GM19193 (cell line): ENCODE measurements around the gene TTC7B.

ENCODE experiments used
- POLR2A ChIP-seq: IDR thresholded peaks from 4 replicates; pipeline ENCODE4 v1.6.1; 2011; ENCODE audit not compliant: insufficient read depth, insufficient read length; ENCODE audit errors: extremely low read depth

The TTC7B gene, protein sequence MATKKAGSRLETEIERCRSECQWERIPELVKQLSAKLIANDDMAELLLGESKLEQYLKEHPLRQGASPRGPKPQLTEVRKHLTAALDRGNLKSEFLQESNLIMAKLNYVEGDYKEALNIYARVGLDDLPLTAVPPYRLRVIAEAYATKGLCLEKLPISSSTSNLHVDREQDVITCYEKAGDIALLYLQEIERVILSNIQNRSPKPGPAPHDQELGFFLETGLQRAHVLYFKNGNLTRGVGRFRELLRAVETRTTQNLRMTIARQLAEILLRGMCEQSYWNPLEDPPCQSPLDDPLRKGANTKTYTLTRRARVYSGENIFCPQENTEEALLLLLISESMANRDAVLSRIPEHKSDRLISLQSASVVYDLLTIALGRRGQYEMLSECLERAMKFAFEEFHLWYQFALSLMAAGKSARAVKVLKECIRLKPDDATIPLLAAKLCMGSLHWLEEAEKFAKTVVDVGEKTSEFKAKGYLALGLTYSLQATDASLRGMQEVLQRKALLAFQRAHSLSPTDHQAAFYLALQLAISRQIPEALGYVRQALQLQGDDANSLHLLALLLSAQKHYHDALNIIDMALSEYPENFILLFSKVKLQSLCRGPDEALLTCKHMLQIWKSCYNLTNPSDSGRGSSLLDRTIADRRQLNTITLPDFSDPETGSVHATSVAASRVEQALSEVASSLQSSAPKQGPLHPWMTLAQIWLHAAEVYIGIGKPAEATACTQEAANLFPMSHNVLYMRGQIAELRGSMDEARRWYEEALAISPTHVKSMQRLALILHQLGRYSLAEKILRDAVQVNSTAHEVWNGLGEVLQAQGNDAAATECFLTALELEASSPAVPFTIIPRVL

DNA sequence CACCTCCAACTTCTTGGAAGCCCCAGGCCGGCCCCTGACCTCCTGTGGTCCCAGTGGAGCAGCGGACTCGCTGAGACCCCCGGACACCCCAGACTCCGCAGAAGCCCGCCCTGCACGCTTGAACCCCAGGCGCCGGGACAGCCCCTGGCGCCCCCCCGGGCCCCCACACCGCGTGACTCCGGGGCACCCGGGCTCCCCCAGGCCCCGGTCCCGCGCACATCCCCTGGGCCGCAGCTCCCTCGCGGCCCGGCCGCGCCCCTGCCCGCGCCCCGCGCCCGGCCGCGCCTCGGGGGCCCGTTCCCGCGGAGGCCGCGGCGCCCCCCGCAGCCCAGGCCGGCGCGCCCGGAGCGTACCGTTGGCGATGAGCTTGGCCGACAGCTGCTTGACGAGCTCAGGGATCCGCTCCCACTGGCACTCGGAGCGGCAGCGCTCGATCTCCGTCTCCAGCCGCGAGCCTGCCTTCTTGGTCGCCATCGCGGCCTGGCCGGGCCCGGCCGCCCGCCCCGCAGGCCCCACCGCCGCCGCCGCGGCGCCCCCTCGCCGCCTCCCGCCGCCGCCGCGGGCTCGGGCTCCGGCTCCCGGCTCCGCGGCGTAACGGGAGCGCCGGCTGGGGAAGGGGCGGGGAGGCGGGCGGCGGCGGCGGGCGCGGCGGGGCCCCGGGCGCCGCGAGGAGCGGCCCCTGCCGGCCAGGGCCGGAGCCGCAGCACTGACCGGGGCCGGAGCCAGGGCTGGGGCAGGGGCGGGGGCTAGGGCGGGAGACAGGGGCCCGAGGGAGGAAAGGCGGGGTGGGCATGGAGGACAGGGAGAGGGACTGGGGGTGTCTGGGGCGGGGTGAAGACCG is at the start of gene TTC7B:
TTC7B (minus strand) TSS at position 609 of the 841 bp plus-strand sequence; CDS start at position 474, 135 bp downstream.
- no peak for TF ChIP-seq POLR2A

DNA sequence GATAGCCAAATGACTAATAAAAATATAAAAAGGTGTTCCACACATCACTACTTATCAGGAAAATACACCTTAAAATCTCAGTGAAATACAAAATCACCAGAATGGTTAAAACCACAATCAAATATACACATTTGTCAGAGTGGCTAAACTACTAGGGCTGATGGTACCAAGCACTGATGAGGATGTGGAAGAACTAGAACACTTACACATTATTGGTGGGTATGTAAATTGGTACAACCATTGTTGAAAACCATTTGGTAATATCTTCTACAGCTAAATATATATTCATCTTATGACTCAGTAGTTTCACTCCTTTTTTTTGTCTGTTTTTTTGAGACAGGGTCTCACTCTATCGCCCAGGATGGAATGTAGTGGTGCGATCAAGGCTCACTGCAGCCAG is 48.5 kb upstream of the TTC7B start:
- no peak for TF ChIP-seq POLR2A

DNA sequence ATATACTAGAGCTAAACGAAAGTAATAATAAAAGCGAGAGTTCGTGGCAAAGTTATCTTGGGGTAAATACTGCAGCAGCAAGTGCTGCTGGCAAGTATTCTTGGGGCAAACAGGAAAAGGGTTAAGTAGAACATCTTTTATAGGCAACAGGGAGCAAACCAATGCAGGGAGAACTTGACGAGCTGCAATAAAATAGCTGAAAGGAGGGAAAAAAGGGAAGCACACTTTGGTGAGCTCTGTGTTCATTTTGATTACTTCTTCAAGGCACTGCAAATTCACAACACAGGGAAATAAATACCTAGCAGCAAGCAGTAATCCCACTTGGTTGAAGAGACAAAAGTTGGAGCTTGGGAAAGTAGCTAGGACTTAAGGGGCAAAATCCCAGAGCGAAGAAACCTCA is 42.3 kb upstream of the TTC7B start:
- TF ChIP-seq POLR2A = no peak

DNA sequence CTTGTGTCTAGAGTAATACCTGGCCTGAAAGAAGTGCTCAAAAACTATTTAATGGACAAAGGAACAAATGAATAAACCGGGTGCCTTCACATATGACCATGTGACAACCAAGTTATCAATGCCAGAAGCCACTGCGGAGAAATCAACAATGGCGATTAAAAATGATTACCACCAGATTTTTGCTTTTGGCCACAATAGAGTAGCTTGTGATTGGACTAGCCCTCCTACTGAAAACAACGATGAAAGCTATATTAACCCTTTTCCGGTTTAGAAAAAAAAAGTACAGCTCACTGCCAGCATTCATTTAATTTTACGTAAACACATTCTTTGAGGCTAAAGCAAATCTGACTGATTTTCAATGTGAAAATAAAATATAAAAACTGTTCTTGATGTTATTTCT is 41.6 kb upstream of the TTC7B start:
- TF ChIP-seq POLR2A = no peak

DNA sequence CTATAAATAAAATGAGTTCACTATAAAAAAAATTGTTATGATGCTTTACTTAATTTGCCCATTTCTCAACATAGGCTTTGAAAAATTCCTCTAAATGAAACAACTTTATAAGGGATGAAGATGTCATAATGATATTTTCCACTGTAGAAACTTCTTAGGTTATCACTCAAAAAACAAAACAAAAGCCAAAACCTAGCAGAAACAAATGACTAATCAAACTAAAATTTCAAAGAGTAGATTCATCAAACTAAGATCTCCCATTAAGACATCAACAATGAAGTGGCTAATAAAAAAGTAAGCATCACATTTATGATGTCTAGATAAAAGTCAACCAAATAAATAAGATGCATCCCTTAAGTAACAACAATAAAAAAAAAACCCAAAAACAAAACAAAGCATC is 36.9 kb upstream of the TTC7B start:
- TF ChIP-seq POLR2A = no peak

DNA sequence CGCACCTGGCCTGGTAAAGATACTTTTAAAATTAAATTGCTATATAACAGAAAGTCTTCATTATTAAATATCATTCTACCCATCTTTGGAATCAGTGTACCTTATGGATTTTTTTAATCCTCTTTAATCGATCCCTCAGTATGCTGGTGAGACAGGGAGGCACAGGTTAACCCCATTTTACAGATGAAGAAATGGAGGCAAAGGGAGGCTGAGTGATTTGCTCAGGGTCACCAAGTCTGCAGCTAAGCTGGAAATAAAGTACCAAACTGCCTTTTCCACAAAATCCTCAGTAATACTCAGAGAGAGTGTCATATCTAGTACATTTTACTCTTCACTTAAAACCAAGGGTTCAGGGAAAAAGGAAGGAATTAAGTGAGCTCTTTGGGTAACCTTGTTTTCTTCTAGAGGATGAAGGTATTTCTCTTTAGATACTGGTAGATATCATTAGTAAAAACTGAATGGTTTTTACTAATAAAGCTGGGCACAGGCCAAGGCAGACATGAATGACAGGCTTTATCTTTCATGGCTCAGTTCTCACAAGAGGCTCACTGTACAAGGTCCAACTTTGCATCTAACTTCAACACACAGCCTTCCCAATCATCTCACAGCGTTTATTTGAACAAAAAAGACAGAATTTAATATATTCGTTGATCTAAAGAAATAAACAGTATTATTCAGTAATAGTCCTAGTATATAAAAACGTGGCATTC is 35.3 kb upstream of the TTC7B start:
- TF ChIP-seq POLR2A = no peak

DNA sequence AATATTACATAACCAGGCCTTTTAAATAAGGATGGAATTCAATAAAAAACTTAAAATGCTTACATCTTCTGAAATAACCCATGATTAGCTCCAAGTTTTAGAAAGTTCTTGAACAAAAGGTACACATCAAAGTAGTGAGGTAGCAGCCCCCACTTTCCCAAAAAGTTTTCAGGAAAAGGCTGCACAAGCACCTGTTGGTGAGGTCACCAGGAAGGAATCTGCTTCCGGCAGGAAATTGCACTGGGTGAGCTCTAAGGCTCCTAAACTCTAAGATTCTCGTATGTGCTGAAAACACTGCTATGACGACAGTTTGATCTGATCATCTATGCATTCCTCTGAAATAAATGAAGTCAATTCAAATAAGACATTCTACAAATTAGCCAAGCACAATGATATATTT is 34.3 kb upstream of the TTC7B start:
- no peak for TF ChIP-seq POLR2A

DNA sequence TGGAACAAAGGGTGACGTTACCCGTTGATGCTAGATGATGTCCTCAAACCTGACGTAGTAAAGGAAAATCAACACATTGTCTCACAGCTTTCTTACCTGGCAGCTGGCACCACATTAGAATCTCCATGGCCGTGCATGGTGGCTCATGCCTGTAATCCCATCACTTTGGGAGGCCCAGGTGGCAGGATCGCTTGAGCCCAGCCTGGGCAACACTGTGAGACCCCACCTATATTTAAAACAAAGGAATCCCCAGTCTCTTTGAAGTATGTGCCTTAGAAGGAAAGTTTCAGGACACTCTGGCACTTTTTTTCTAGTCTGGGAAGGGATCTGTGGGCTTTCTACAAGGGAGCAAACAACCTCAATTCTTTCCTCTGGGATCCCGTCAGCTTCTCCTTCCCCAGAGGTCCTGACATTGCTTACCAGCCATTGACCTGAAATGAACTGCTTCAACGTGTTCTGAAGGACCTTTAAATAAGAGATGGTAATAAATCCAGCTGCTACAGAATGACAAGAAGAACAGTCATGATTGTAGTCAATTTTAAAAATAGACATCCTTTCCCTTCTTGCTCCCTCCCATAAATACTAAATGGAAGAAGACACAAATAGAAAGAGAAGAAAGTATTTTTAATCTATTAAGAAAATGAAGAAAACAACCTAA is 33.7 kb upstream of the TTC7B start:
- TF ChIP-seq POLR2A = no peak

DNA sequence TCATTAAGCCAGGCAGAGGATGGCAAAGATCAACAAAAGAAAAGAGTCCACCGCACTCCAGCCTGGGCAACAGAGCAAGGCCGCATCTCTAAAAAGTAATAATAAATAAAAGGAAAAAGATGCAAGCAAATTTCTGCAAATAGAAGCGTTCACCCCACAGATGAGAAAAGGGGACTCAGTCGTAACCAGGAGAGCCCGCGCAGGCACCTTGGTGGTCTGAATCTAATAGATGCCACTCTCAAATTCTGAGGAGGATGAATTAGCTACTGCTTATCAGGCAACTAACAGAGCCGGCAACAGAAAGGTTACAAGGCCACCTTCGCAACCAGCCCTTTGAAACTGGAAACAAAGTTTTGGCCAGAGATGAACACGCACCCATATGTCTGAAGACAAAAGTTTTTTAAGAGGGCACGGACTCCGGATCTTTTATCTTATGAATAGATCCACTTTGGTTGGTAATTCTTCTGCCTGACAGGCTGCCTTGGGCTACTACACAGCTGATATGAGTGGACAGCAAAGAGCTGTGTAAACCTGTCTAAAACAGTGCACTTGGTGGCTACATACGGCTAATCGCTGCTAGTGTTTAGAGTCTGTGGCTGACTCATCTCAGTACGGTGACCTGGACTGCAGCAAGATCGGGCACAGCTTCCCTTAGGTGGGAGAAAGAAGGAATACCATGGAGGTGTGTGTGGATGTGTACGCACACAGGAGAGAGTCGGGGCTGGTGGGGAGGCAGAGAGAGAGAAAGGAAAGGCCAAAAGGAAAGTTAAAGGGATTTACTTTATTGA is 32.9 kb upstream of the TTC7B start:
- no peak for TF ChIP-seq POLR2A

DNA sequence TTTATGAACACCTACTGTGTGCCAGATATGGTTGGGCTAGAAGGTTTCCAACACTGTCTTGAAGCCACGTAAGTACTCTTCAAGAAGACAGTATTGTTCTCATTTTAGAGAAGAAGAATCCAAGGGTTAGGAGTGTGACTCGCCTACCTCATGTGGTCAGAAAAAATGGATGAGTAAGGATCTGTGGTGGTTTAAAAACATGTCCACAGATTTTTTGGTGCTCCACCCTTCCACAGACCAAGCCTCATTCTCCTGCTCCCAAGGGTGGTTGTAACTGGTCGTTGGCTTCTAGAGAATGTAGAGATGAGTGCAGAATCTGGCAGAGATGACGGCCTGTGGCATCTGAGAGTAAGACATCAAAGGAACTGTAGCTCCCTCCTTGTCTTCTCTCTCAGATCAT is 30.3 kb upstream of the TTC7B start:
- no peak for TF ChIP-seq POLR2A

DNA sequence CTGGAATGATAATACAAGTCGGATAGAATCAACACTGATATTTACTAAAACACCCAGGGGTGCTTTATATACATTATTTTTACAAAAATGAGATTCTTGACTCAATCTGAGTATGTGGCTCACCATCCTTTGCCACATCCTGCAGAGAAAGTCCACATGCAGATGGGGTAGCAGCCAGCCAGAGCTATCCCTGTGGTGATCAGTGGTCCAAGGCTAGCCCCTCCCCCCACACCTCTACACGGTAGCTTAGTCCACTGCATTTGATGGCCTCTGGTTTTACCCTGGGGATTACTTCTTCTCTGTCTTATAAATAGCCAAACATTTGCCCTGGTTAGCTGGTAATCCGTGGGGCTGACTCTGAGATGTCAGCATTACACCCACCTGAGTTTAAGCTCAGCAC is 28.1 kb upstream of the TTC7B start:
- no peak for TF ChIP-seq POLR2A

DNA sequence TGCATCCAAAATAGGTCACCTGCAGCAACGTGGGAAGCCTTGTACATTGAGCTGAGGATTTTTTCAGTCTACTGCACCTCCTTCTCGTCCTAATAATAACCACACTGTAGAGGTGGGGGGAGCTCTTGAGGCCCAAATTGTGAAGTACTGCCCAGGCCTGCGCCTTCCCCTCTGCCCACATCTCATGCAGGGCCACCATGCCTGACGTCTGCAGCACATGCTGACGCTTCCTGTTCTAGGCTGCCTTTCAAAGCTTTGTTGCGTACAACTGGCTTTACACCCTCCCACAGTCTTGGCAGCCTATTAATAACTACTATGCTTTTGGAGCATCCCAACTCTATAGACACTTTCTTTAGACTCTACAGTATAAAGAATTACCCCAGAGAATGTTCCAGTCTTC is 26.5 kb upstream of the TTC7B start:
- TF ChIP-seq POLR2A = no peak

DNA sequence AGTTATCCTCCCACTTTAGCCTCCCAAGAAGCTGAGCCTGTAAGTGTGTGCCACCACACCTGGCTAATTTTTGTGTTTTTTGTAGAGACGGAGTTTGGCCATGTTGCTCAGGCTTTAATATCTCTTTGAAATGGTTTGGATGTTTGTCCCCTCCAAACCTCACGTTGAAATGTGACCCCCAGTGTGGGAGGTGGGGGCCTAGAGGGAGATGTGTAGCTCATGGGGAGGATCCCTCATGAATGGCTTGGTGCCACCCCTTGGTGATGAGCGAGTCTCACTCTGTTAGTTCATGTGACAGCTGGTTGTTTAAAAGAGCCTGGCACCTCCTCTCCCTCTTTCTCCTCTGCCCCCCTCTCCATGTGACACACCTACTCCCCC is 23.6 kb upstream of the TTC7B start:
- no peak for TF ChIP-seq POLR2A
